ENCODE results near the gene MED23. TPM values are rescaled to one million over a fixed set of nuclear protein-coding genes. Genes with fewer than 3 reads are reported as not detected.

The MED23 gene, protein sequence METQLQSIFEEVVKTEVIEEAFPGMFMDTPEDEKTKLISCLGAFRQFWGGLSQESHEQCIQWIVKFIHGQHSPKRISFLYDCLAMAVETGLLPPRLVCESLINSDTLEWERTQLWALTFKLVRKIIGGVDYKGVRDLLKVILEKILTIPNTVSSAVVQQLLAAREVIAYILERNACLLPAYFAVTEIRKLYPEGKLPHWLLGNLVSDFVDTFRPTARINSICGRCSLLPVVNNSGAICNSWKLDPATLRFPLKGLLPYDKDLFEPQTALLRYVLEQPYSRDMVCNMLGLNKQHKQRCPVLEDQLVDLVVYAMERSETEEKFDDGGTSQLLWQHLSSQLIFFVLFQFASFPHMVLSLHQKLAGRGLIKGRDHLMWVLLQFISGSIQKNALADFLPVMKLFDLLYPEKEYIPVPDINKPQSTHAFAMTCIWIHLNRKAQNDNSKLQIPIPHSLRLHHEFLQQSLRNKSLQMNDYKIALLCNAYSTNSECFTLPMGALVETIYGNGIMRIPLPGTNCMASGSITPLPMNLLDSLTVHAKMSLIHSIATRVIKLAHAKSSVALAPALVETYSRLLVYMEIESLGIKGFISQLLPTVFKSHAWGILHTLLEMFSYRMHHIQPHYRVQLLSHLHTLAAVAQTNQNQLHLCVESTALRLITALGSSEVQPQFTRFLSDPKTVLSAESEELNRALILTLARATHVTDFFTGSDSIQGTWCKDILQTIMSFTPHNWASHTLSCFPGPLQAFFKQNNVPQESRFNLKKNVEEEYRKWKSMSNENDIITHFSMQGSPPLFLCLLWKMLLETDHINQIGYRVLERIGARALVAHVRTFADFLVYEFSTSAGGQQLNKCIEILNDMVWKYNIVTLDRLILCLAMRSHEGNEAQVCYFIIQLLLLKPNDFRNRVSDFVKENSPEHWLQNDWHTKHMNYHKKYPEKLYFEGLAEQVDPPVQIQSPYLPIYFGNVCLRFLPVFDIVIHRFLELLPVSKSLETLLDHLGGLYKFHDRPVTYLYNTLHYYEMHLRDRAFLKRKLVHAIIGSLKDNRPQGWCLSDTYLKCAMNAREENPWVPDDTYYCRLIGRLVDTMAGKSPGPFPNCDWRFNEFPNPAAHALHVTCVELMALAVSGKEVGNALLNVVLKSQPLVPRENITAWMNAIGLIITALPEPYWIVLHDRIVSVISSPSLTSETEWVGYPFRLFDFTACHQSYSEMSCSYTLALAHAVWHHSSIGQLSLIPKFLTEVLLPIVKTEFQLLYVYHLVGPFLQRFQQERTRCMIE (N-terminal part only)
- total RNA-seq (2014; rRNA removed; shearing (Covaris generic)) (22.5 and 23.6 TPM in 2 replicates), polyA plus RNA-seq (2016; fragmentation: Nextera tagmentation; extraction: Ambion mirVana) (7.3 and 8.6 TPM in 2 replicates)
- long read RNA-seq, partial matches to known transcripts, result 1 of 1 reads
- long read RNA-seq, other reads (novel, unspliced or antisense), result 0 of 1 reads

DNA sequence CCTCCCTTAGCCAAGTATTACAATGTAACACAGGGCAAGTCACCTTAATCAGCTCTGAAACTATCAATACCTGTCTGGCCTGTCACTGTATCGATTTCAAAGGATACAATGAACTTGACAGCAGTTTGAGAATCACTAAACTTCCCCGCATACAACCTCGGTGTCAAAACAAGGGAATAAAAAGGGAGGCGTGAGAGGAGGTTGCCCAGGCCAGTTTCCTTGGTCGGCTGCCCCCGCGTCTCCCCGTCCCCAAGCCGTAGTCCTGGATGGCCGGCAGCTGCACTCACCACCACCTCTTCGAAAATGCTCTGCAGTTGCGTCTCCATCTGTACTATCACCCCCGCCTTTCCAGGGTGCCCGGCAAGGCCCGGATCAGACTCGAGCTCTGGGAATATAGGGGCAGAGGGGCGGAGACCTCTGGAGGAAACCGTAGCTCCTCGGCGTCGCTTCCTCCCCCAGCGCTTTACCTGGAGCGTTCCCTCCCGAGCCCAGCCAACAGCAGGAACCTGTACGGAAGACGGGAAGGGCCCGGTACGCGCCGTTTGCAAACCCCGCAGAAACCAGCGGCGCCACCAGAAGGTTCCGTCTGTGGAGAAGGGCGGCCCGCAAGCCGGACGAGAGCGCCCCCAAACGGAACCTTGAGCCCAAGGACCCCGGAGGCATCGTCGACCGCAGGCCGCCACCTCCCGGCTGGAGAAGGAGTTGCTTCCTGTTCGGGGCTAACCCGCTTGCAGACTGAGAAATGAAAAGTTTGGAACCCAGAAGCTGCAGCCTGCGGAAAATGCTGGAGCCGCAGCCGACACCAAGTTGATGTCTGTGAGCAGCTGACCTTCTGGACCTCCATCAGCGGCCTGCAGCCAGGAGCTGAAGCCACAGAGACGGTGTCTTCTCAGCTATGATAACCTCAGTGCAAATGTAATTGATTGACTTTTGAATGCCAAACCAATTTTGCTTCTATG, at the start of gene MED23:
MED23 (minus strand) TSS at position 519 of the 959 bp plus-strand sequence; CDS start at position 326, 193 bp downstream.
- Mint-ChIP-seq H3K27ac (peak within 1 kb of the TSS; percentile 93), H3K27me3 (ENCODE audit: insufficient read depth, low read depth, poor library complexity) (peaks cover 3% of the 10 kb centered on the region), H3K36me3 (ENCODE audit: low read depth) (no peaks in the 10 kb centered on the region; the same call in 2 of the 3 replicates), H3K9me3 (no peaks in the 10 kb centered on the region), H3K4me1 (peaks cover 6% of the 10 kb centered on the region), H3K4me3 (peak within 1 kb of the TSS; percentile 93)
- no peaks in the 10 kb centered on the region for H3K9me2 ChIP-seq (ENCODE audit: insufficient read depth)
- peak within 1 kb of the TSS; percentile 92 for H3K4me2 ChIP-seq
- H3F3A ChIP-seq (replicated peaks; ENCODE audit: low read depth), result 0 out of 2 replicates have a peak, but pooled peaks cover 3% of the 10 kb centered on the region
- peak within 1 kb of the TSS; percentile 98 for H2AFZ ChIP-seq
- H3K27ac ChIP-seq (ENCODE audit: low read depth), result peak within 1 kb of the TSS; percentile 84
- no peaks in the 10 kb centered on the region for H3K4me1 ChIP-seq (ENCODE audit: insufficient read depth)
- H3K79me2 ChIP-seq (replicated peaks; ENCODE audit: insufficient read depth), result peaks cover 7% of the 10 kb centered on the region
- H3K36me3 ChIP-seq (ENCODE audit: insufficient read depth), result peaks cover 1% of the 10 kb centered on the region; the same call in 1 of the 2 replicates
- DNase-seq (ENCODE audit: low spot score) (peak; percentile 98), ATAC-seq (peak; percentile 99)
- H4K20me1 ChIP-seq (replicated peaks; ENCODE audit: insufficient read depth), result no peaks in the 10 kb centered on the region
- H3K4me3 ChIP-seq, result peak within 1 kb of the TSS; percentile 73
- no peaks in the 10 kb centered on the region for H3K27me3 ChIP-seq (ENCODE audit: insufficient read depth)
- TF ChIP-seq ZNF114 (CRISPR knock-in tag; IDR thresholded peaks at IDR 0.05), result 0 out of 2 replicates have a peak, but pooled peaks have one; percentile 79
- TF ChIP-seq, protein P1, sequence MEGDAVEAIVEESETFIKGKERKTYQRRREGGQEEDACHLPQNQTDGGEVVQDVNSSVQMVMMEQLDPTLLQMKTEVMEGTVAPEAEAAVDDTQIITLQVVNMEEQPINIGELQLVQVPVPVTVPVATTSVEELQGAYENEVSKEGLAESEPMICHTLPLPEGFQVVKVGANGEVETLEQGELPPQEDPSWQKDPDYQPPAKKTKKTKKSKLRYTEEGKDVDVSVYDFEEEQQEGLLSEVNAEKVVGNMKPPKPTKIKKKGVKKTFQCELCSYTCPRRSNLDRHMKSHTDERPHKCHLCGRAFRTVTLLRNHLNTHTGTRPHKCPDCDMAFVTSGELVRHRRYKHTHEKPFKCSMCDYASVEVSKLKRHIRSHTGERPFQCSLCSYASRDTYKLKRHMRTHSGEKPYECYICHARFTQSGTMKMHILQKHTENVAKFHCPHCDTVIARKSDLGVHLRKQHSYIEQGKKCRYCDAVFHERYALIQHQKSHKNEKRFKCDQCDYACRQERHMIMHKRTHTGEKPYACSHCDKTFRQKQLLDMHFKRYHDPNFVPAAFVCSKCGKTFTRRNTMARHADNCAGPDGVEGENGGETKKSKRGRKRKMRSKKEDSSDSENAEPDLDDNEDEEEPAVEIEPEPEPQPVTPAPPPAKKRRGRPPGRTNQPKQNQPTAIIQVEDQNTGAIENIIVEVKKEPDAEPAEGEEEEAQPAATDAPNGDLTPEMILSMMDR (conservative IDR thresholded peaks at IDR 0.05; ENCODE audit: low read depth in 2 of 2), result peak; percentile 94 to 100
- TF ChIP-seq NANOG (IDR thresholded peaks at IDR 0.05; ENCODE audit: borderline replicate concordance), result peak; percentile 70
- TF ChIP-seq STAT1 (IDR thresholded peaks at IDR 0.05; ENCODE audit: unreplicated experiment), result no peak
- no peak for TF ChIP-seq JUNB (IDR thresholded peaks at IDR 0.05; ENCODE audit: unreplicated experiment)
- TF ChIP-seq ZNF331 (CRISPR knock-in tag; IDR thresholded peaks at IDR 0.05; ENCODE audit: low read depth), result peak; percentile 81
- peak; percentile 57 for TF ChIP-seq POLR2AphosphoS5 (IDR thresholded peaks at IDR 0.05; ENCODE audit: low read depth)
- no peak for TF ChIP-seq EZH2 (IDR thresholded peaks at IDR 0.05; ENCODE audit: low read depth, unreplicated experiment)
- TF ChIP-seq CREB1 (CRISPR knock-in tag; IDR thresholded peaks at IDR 0.05; ENCODE audit: low read depth), result peak; percentile 83
- no peak for TF ChIP-seq EZH2phosphoT487 (IDR thresholded peaks at IDR 0.05; ENCODE audit: unreplicated experiment)
- TF ChIP-seq, protein P2, sequence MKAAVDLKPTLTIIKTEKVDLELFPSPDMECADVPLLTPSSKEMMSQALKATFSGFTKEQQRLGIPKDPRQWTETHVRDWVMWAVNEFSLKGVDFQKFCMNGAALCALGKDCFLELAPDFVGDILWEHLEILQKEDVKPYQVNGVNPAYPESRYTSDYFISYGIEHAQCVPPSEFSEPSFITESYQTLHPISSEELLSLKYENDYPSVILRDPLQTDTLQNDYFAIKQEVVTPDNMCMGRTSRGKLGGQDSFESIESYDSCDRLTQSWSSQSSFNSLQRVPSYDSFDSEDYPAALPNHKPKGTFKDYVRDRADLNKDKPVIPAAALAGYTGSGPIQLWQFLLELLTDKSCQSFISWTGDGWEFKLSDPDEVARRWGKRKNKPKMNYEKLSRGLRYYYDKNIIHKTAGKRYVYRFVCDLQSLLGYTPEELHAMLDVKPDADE (IDR thresholded peaks at IDR 0.05), result peak; percentile 95
